ENCODE measurements around the gene BPIFB4.

GRCh38 chr20:33054381-33054780, 25.1 kb upstream of the BPIFB4 start:
- TF ChIP-seq EZH2 (IDR thresholded peaks at IDR 0.05; ENCODE audit: low read length, missing control alignments) (no peak), CTCF (conservative IDR thresholded peaks at IDR 0.05 in 1 of 2, IDR thresholded peaks at IDR 0.05 in 1 of 2; ENCODE audit: low read depth in 1 of 2, low read length in 2 of 2) (no peak)

Measured in fibroblast of lung (primary cell).